8988T (cell line): Measurements from ENCODE around the gene EGLN3.

Source experiments
- DNase-seq: peaks from one replicate; pipeline ENCODE4 v3.0.0; 2011

Gene EGLN3

DNA sequence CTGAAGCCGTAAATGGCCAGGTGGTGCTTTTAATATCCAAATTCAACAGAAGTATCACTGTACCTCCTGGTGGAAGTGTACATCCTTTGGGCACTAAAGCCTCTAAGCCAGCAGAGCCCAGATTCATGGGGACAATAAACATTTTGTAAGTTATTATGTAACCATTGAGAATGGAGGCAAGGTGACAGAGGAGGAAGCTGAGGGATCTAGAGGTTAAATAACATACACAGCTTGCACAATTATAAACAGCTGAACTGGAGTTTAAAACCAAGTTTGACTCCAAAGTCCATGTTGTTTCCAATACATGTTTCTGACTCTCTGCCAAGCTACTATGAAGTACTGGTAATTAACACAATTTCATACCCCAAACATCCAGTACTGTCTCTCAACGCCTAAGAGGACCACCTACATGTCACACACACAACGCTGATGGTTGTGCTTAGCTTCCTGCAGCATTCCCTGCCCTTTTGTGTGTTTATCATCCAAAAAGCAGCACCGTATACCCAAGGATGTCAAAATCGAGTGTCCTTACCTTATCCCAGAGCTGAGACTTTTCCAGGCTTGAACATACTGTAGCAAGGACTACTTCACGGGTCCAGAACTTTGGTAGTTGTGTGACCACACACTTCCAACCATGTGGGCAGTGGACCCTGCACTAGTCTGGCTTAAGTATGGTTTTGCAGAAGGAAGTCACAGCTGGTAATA lies 41.3 kb downstream of the EGLN3 start:
- DNase-seq, result no peak

GRCh38 chr14:33908540-33909223 lies 42.2 kb downstream of the EGLN3 start:
- DNase-seq, result no peak

DNA sequence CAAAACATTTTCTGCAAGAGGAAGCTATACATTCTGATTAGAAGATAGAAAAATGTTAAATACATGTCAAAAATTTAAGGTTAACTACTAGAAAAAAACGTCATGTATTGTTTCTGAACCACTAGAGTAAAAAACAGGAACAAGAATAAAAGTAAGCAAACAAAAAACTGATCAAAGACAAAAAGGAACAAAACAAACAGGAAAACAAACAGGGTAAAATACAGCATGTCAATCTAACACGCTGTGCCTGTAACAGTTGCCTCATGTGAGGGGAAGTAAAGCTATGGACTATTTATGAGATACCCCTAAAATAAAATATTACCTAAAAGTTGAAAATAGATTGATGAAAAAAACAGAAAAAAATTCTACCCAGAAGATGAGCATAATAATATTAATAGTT lies 43.9 kb downstream of the EGLN3 start:
- no peak for DNase-seq

DNA sequence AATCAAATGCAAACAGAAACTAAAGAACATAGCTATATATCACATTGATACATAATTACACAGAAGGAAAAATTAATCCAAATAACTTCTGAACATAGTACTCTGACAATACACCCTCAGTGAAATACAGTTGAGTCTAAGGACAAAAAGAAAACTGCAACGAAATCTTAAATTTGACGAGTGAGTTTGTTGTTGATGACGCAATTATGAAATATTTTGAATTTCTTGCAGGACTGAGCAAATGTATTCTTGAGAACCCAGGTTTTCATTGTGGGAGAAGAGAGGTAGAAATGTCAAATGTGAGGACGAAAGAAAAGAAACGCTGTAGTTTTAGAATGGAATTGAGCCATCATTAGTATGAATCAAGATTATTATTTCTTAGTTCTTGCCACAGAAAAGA lies 46.3 kb downstream of the EGLN3 start:
- DNase-seq, result no peak

- DNase-seq, result no peak
Measured at GRCh38 chr14:33903369-33903768, 47.5 kb downstream of the EGLN3 start.

DNA sequence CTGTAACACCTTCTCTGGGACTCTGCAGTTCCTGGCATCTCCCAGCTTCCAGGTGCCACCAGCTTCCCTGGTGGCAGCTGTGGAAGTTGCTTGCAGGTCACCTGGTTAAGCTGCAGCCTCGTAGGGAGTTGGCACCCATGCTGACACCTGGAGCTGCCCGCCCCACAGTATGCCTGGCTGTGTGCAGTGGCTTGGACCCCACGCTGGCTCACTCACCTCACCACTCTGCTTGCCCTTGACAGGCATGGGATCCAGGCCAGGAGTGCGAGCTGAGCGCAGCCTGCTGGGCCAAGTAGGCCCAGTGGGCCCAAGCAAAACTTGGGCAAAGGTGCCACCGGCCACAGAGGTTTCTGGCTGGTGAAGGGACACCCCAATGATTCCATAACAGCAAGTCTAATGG lies 48.5 kb downstream of the EGLN3 start:
- DNase-seq, result no peak

- DNase-seq, result no peak
Measured at GRCh38 chr14:33901426-33902155, 49.3 kb downstream of the EGLN3 start.

DNA sequence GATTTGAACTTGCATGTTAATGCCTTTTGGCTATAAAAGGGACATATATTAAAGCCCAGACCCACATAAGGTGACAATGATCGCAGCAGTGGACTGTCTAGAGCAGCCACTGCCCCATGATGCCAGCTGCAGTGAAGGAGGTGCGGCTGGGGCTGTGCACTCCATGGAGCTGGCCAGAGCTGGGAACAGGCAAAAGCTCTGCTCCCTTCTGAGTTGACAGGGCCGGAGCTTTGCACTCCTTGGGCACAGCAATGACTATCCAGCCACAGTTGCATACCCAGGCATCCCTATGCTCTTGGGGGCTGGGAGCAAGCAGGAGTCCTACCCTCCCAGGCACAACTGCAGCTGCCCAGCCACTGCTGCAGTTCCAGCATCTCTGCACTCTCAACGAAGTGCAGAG lies 50.2 kb downstream of the EGLN3 start:
- no peak for DNase-seq

DNA sequence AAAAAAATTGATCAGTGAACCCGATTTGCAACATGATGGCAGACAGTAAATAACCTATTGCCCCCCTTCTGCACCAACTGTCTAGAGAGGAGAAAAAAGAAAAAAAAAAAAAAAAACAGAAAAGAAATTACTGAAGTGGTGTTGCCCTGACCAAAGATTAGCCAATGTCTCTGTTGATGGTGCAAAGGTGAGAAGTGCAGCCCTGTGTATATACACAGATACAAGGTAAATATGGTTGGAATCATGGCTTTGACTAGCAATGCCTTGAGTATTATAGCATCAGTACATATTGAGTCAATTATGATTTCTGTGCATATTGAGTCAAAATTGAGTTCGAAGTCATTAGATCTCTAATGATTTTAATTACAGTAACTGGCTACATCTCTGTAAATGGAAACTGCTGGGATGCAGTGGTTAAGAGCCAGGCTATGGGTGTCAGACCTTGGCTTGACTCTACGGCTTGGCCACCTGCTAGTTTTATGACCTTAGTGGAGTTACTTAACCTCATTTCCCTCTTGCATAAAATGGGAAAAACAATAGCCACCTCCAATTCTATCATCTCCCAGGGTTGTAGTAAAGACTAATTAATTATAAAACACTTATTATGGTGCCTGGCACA lies 51.0 kb downstream of the EGLN3 start:
- DNase-seq, result no peak

GRCh38 chr14:33897878-33898535 lies 52.9 kb downstream of the EGLN3 start:
- DNase-seq, result no peak

- DNase-seq, result no peak
Measured at GRCh38 chr14:33897382-33897781, 53.5 kb downstream of the EGLN3 start.

- DNase-seq, result no peak
Measured at GRCh38 chr14:33894339-33894738, 56.5 kb downstream of the EGLN3 start.

GRCh38 chr14:33891700-33892099 lies 59.2 kb downstream of the EGLN3 start:
- no peak for DNase-seq

DNA sequence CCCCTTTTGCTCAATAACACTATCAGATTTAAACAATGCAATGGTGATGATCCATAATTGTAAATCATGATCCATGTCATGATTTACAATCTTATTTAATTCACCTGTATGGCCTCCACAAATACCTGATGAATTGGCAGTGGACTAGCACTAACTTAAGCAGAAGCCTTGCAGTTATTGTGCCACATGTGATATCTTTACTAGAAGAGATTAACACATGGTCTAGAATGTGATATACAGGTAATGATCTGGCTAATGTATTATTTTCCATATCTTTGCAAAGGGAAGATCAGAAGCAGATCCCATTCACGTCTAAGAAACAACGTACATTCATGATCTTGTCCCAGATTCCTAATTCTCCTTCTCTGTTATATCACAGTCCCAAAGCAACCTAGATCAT lies 66.0 kb downstream of the EGLN3 start:
- DNase-seq, result no peak

DNA sequence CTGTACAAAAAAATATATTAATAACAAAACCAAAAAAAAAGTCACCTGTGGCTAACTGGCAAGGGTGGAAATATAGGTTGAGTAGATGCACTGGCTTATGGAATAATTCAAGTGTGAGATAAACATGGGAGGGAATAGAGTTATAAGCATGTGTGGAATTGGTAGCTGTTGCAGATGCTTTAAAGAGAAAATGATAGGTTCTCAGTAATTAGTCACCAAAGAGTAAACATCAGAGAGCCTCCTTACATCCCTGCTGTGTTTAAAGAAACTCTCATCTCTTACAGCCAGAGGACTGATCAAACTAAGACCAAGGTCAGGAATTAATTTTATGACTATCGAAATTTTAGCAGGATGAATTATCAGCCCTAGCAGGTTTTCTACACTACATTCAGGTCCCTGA lies 70.5 kb downstream of the EGLN3 start:
- DNase-seq, result no peak

GRCh38 chr14:33879684-33880286 lies 71.1 kb downstream of the EGLN3 start:
- DNase-seq, result no peak

GRCh38 chr14:33876274-33876673 lies 74.6 kb downstream of the EGLN3 start:
- no peak for DNase-seq
